Measurements from ENCODE around the gene TBC1D1.

DNA sequence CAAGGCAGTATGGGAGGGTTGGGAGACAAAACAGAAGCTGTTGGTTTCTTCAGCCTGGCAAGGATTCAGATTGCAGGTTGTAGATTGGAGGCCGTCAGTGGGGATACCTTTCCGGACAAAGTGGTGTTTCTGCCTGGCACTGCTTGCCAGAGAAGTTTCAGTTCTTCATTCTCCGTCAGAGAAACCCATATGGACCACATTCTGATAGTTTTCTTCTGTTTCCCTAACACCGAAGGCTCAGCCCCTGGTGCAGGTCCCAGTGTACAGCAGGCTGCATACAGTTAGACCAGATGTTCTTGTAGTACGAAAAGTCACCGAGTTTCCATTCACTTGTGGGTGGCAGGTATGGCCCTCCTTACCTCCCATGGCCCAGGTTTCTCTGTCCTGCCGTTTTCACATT lies 176.6 kb downstream of the TBC1D1 start:
- TF ChIP-seq, protein P1, sequence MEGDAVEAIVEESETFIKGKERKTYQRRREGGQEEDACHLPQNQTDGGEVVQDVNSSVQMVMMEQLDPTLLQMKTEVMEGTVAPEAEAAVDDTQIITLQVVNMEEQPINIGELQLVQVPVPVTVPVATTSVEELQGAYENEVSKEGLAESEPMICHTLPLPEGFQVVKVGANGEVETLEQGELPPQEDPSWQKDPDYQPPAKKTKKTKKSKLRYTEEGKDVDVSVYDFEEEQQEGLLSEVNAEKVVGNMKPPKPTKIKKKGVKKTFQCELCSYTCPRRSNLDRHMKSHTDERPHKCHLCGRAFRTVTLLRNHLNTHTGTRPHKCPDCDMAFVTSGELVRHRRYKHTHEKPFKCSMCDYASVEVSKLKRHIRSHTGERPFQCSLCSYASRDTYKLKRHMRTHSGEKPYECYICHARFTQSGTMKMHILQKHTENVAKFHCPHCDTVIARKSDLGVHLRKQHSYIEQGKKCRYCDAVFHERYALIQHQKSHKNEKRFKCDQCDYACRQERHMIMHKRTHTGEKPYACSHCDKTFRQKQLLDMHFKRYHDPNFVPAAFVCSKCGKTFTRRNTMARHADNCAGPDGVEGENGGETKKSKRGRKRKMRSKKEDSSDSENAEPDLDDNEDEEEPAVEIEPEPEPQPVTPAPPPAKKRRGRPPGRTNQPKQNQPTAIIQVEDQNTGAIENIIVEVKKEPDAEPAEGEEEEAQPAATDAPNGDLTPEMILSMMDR (conservative IDR thresholded peaks at IDR 0.05) = no peak
- TF ChIP-seq ZFX (IDR thresholded peaks at IDR 0.05) = no peak
